Upper lobe of left lung (tissue), 6 donors: ENCODE results near the gene TSPEAR. TPM values are rescaled to one million over a fixed set of nuclear protein-coding genes. Genes with fewer than 3 reads are reported as not detected.
A peak's percentile ranks its signal among the peaks of the same experiment; 100 is the strongest.

Experiments
- ATAC-seq, 2 donors: fragments of 200-7000 bp; cut with Tn5 transposase; one replicate each; pipeline ENCODE4 v1.9.1; 2022; ENCODE audit warnings: mild to moderate bottlenecking in 2 of 2, moderate library complexity in 2 of 2; ENCODE audit not compliant: low FRiP score in 2 of 2
- DNase-seq, 2 donors: peaks; one replicate each; pipeline ENCODE4 v3.0.0-alpha.2; 2019 to 2020
- H3K27ac ChIP-seq, 4 donors: fragments of 200-600 bp; sonication (generic); one replicate each; pipeline ENCODE4 v1.5.1; 2016 to 2019
- H3K27me3 ChIP-seq, 4 donors: fragments of 200-600 bp; sonication (generic); one replicate each; pipeline ENCODE4 v1.5.1; 2017 to 2019
- H3K36me3 ChIP-seq, 4 donors: fragments of 200-600 bp; sonication (generic); one replicate each; pipeline ENCODE4 v1.5.1; 2016 to 2019
- H3K4me1 ChIP-seq, 4 donors: fragments of 200-600 bp; sonication (generic); one replicate each; pipeline ENCODE4 v1.5.1; 2018 to 2019
- H3K4me3 ChIP-seq, 4 donors: fragments of 200-600 bp; sonication (generic); one replicate each; pipeline ENCODE4 v1.5.1; 2017 to 2019; ENCODE audit warnings: mild to moderate bottlenecking in 2 of 4, moderate library complexity in 1 of 4
- H3K9me3 ChIP-seq, 4 donors: fragments of 200-600 bp; sonication (generic); one replicate each; pipeline ENCODE4 v1.5.1; 2018 to 2019
- CTCF ChIP-seq, 6 experiments: fragments of 450-650 bp in 4 of 6; fragments of 200-600 bp in 2 of 6; sonication (generic) in 2 of 6; IDR thresholded peaks; one replicate each; pipeline ENCODE4 v1.5.1; 2016 to 2019; ENCODE audit warnings: antibody characterized with exemption in 6 of 6
- EP300 ChIP-seq, 4 donors: sonication (generic); formaldehyde crosslinking; IDR thresholded peaks; one replicate each; pipeline ENCODE4 v1.5.1; 2017; ENCODE audit warnings: antibody characterized with exemption in 4 of 4, control low read depth in 2 of 4
- POLR2A ChIP-seq, 4 donors: fragments of 450-650 bp; IDR thresholded peaks; one replicate each; pipeline ENCODE4 v1.5.1; 2016 to 2017; ENCODE audit warnings: antibody characterized with exemption in 4 of 4, mild to moderate bottlenecking in 2 of 4
- POLR2AphosphoS5 ChIP-seq, 2 donors: sonication (generic); formaldehyde crosslinking; IDR thresholded peaks; one replicate each; pipeline ENCODE4 v1.5.1; 2017; ENCODE audit warnings: antibody characterized with exemption in 2 of 2
- WGBS, 2 donors: methylation state at CpG; one replicate each; pipeline ENCODE4 v1.1.5; 2017 to 2018; 5-methylcytosine and 5-hydroxymethylcytosine counted together
- total RNA-seq, 6 donors: library from RNA; depleted of rRNA in 4 of 6; stranded (reverse); fragments of >200 nt in 4 of 6; gene quantifications; one replicate each; pipeline versions ENCODE4 v1.1.0 to v1.2.1, GENCODE V29; 2016 to 2021
- donor health status: DM: no; HTN: no; CAD: no; lungs with moderate emphysema.
- donor health status: DM: no; HTN: yes; CAD: no; lungs with severe emphysema.

The TSPEAR gene
- total RNA-seq, 6 donors from 2014 or later: 0.14 to 0.17 TPM; not detected in 4

GRCh38 chr21:44626673-44627143 is 84.7 kb downstream of the TSPEAR start, which contains the start of gene KRTAP10-9:
Gene KRTAP10-9 (plus strand): TSS chr21:44627093. CDS start chr21:44627172, 79 bp downstream.
- DNase-seq (no peak), ATAC-seq (no peak)
- TF ChIP-seq EP300 (IDR thresholded peaks at IDR 0.05) (no peak), CTCF (IDR thresholded peaks at IDR 0.05) (no peak), POLR2AphosphoS5 (IDR thresholded peaks at IDR 0.05) (no peak), POLR2A (IDR thresholded peaks at IDR 0.05) (no peak)
- Histone ChIP-seq H3K36me3 (no peaks in the 10 kb centered on the region), H3K27me3 (no peaks in the 10 kb centered on the region), H3K27ac (no peak within 1 kb of the TSS), H3K4me1 (no peaks in the 10 kb centered on the region), H3K9me3 (peaks cover 7 to 19% (median 13%) of the 10 kb centered on the region in 4 donors), H3K4me3 (no peak within 1 kb of the TSS)
- 64 to 69% methylated on average over 2 to 7 of the region's 7 CpGs for WGBS, 2 donors

GRCh38 chr21:44626262-44626661 is 85.1 kb downstream of the TSPEAR start:
- ATAC-seq (no peak), DNase-seq (peak in 1 of 2 donors; percentile 39)
- Histone ChIP-seq H3K9me3 (peaks cover 7 to 15% (median 10%) of the 10 kb centered on the region in 4 donors), H3K4me1 (no peaks in the 10 kb centered on the region), H3K4me3 (no peak overlapping the region), H3K36me3 (no peaks in the 10 kb centered on the region), H3K27me3 (no peaks in the 10 kb centered on the region), H3K27ac (no peak overlapping the region)
- 67 to 81% methylated on average over 4 to 10 of the region's 10 CpGs for WGBS, 2 donors
- TF ChIP-seq POLR2A (IDR thresholded peaks at IDR 0.05) (no peak), POLR2AphosphoS5 (IDR thresholded peaks at IDR 0.05) (no peak), CTCF (IDR thresholded peaks at IDR 0.05) (no peak), EP300 (IDR thresholded peaks at IDR 0.05) (no peak)

- no peaks in the 10 kb centered on the region for H3K36me3 ChIP-seq
- no peak for ATAC-seq
- no peaks in the 10 kb centered on the region for H3K4me1 ChIP-seq
- peaks cover 5 to 13% (median 8%) of the 10 kb centered on the region in 4 donors for H3K9me3 ChIP-seq
- no peaks in the 10 kb centered on the region for H3K27me3 ChIP-seq
- H3K4me3 ChIP-seq: no peak overlapping the region
- no peak overlapping the region for H3K27ac ChIP-seq
- TF ChIP-seq EP300 (IDR thresholded peaks at IDR 0.05): no peak
- no peak for TF ChIP-seq POLR2A (IDR thresholded peaks at IDR 0.05)
- no peak for TF ChIP-seq CTCF (IDR thresholded peaks at IDR 0.05)
- no peak for TF ChIP-seq POLR2AphosphoS5 (IDR thresholded peaks at IDR 0.05)
- WGBS, 2 donors: 91 to 92% methylated on average over 6 to 7 of the region's 7 CpGs
- DNase-seq: no peak
Measured at GRCh38 chr21:44625756-44626155, 85.6 kb downstream of the TSPEAR start.

GRCh38 chr21:44623575-44623974 is 87.8 kb downstream of the TSPEAR start:
- H3K4me1 ChIP-seq: no peaks in the 10 kb centered on the region
- ATAC-seq: no peak
- DNase-seq: no peak
- no peak overlapping the region for H3K27ac ChIP-seq
- H3K4me3 ChIP-seq: no peak overlapping the region
- H3K9me3 ChIP-seq: peaks cover 5 to 13% (median 8%) of the 10 kb centered on the region in 4 donors
- no peaks in the 10 kb centered on the region for H3K27me3 ChIP-seq
- TF ChIP-seq CTCF (IDR thresholded peaks at IDR 0.05): no peak
- TF ChIP-seq POLR2A (IDR thresholded peaks at IDR 0.05): no peak
- no peak for TF ChIP-seq EP300 (IDR thresholded peaks at IDR 0.05)
- no peak for TF ChIP-seq POLR2AphosphoS5 (IDR thresholded peaks at IDR 0.05)
- no peaks in the 10 kb centered on the region for H3K36me3 ChIP-seq

- no peaks in the 10 kb centered on the region for H3K36me3 ChIP-seq
- H3K27ac ChIP-seq: no peak overlapping the region
- no peaks in the 10 kb centered on the region for H3K4me1 ChIP-seq
- peaks cover 5 to 13% (median 8%) of the 10 kb centered on the region in 4 donors for H3K9me3 ChIP-seq
- TF ChIP-seq POLR2AphosphoS5 (IDR thresholded peaks at IDR 0.05) (no peak), POLR2A (IDR thresholded peaks at IDR 0.05) (no peak), CTCF (IDR thresholded peaks at IDR 0.05) (no peak), EP300 (IDR thresholded peaks at IDR 0.05) (no peak)
- ATAC-seq (no peak), DNase-seq (no peak)
- 85 to 94% methylated on average over 6 of the region's 6 CpGs for WGBS, 2 donors
- H3K4me3 ChIP-seq: no peak overlapping the region
- H3K27me3 ChIP-seq: no peaks in the 10 kb centered on the region
Measured at GRCh38 chr21:44619886-44620285, 91.5 kb downstream of the TSPEAR start.
